HG03342 (cell line): Measurements from ENCODE around the gene CITED1.
"Not testable (repeated sequence)": the region's sequence is repeated elsewhere in the genome, so short reads cannot be mapped to it uniquely, and the experiment has no call there.

Experiments used
- ATAC-seq: cut with Tn5 transposase; IDR thresholded peaks from one replicate; pipeline ENCODE4 v1.9.1; 2021; ENCODE audit warnings: mild to moderate bottlenecking, moderate library complexity; ENCODE audit not compliant: unreplicated experiment

CITED1 gene, protein sequence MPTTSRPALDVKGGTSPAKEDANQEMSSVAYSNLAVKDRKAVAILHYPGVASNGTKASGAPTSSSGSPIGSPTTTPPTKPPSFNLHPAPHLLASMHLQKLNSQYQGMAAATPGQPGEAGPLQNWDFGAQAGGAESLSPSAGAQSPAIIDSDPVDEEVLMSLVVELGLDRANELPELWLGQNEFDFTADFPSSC

DNA sequence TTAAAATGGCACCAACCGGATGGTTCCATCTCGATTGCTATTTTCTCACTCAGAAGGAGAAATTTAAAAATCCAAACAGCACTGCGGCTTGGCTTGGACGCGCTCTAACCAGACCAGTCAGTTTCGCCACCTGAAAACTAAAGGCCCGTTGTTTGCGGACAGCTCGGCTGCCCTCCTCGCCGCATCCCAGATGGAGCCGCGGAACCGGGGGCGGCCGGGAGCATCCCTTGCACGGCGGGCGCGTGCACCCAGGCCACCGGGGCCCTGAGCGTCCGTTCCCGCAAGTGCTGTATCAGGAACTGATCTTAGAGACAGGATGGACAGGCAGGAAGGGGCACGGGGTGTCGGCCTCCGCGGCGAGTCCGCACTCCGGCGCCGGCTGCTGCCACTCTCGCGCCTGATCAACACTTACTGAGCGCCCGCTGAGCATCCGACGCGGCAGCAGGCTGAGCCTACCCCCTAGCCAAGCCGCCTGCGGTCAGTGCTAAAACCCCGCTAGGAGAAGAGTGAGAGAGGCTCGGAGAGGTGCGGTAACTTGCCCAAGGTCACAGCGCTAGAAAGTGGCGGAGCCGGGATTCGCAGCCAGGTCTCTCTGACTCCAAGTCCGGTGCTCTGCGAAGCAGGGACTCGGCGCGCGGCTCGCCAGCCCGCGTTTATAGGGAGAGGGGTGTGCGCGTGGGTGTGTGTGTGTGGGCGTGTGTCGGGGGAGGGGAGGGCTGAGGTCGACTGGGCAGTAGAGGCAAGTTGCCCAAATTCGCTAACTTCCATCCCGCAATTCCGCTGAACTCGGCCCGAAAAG lies at the start of gene CITED1:
TSS of gene CITED1 (minus strand) at position 629 of the 799 bp plus-strand sequence. CDS start 3,045 bp downstream, outside the sequence.
- ATAC-seq, result no peak

DNA sequence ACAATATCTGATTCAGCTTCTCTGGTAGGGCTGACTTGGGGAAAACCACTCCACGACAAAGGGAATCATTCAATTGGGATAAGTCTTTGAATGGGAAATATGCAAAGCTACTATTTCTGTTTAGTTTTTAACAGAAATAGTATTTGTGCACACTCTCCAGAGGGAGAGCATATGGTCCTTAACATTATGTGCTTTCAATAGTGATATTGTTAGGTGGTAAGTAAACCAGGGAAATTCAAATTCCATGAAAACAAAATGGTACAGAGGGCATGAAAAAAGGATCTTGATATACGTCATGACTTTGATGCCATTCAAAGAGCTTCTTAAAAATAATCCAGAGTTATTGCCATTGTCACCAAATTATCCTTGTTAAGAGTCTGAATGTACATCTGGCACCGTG lies 47.1 kb upstream of the CITED1 start:
- no peak for ATAC-seq

DNA sequence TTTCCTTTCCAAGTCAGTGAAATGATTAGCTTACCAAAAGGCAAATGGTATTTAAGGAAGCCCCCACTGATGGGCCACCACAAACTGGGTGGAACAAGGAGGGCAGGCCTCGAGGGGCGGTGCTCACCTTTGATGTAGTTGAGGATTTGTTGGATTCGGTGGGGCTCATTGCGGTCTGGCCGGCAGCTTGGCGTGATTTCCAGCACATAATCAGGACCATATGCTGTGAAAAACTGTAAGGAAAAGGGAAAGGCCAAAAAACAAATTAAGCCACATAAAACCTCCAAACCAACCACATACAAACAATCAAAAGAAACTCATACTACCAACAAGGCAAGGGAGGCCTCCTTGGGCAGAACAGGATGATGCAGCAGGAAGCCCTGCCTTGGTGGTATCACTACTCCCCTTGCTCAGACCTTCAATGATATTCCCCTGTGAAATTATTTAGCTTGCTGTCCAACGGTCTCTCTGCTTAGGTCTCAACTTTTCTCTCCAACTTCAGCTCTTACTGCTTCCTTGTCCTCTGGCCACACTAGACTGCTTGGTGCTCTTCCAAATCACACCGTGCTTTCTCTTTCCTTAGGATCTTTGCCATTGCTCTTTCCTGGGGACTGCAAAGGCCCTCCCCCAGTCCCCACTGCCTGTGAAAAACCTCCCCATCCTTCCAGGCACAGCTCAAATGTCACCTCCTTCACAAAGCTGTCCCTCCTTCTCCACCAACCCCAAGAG lies 46.1 kb upstream of the CITED1 start:
- no peak for ATAC-seq

DNA sequence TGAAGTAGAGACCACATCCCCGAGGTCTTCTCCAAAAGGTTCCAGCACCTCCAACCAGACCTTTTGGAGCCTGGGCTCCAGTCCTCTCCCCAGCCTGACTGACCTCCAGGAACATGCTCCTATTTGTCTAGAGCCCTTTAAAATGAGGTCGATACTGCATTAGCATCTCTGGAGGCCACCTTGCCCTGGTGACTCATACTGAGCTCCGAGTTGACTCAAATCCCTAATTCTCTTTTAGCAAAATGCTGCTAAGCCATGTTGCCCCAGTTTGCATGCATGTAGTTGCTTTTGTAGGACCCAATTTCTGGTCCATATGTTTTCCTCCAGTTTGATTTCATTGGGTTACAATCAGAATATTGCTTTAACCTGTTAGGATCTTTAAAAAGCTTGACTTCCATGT lies 43.5 kb upstream of the CITED1 start:
- ATAC-seq, result peak; percentile 93

DNA sequence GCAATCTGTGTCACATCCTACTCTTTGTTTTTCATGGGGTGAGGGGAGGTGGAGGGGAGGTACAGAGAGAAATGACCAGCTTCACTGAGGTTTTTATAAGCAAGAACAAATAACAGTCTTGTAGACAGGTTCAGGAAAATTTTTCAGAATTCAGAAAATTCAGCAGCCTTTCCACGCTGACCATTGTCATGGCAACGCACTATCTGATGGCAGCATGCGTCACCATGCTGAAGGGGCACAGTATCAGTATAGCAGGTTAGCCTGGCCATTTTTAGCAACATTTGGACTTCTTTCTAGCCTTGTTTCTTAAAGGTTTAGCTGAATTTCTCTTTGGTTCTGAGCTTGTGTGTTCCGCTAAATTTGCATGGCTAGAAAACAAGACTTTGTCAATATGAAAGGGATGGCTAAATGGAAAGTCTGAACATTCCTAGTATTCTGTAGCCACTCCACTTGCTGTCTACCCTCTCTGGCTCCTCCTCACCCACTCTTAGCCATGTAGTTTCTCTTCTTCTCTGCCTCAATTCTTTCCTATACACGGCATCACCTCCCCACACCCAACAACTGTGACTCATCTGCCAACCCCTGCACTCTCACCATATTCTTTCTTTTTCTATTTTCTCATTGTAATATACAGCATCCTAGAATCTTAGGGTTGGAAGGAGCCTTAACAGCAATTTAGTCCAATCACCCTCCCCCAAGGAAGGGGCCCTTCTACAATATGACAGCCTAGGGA lies 42.7 kb upstream of the CITED1 start:
- ATAC-seq, result no peak

DNA sequence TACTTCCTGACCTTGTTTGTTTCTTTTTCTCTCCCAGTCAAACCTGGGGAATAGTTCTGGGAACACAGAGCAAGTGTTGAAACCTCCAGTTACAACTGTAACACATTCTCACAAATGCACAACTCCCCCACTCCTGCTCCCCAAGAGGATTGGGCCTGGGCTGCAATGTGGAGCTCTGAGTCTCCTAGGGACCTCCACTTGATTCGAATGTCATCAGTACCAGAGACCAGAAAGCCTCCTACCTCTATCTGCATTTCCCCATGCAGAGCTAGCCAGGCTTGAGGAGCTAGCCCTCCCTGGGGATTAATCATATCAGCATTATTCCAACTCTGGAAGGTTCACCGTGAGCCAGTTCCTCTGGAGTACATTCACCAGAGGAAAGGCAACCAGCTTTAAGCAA lies 41.7 kb upstream of the CITED1 start:
- no peak for ATAC-seq

DNA sequence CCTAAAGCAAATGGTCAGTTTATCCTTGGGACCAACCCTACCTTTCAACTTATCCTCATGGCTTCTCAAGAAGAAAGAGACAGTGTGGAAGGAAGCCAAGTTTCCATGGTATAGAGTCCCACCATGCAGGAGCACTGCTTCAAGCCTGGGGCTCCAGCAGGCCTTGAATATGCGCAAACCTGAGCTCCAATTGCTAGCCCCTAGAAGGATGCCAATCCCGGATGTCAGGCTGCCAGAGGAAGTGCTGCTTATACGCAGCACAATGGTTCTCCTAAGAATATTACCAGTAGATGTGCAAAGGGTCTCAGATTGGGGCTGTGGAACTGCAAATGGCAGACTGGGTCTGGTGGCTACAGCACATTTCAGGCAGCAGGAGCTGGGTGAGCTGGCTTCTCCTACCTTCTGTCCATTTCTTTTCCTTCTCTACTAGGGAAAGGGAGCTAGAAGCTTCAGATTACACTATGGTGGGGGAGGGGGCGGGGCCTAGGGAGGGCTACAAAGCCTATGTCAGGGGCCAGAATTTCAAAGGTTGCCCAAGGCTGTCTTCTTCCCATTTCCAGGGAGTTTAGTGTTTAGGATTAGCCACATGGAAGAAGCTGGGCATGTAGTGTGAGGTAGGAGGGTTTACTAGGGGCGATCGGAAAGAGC lies 40.7 kb upstream of the CITED1 start:
- no peak for ATAC-seq

DNA sequence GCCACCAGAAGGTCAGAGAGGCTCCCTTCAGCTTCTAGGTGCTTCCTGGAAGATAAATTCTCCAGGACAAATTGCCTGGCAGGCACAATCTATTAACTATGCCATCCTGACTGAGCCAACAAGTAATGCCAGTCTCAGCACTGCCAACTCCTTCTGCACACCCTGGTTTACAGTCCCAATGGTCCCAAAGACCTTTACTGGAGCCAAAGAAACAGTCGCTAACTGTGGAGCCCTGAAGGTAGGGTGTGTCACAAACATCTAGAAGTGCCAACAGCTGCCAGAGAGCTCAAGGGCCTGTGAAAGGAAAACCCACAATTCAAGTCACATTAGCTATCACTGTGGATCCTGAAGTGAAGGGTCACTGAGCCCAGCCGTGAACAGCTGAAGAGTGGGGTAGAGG lies 34.9 kb upstream of the CITED1 start:
- no peak for ATAC-seq

DNA sequence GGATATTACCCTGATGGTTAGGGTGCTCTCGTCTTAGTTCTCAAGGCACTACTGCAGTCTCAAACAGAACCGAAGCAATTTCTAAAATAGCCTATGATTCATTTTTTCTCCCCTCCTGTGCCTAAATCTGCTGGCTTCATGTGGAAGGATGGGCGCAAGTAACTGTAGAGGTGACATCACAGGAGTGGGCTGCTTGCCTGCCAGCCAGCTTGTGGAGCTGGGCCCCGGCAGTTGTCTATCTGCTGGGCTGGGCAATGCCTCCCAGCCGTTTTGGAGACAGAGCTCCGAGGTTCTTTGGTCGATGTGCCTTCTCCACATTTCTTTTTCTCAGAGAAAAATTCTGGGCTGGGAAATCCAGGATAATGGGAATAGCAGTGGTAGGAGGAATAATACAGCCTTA lies 34.3 kb upstream of the CITED1 start:
- no peak for ATAC-seq

DNA sequence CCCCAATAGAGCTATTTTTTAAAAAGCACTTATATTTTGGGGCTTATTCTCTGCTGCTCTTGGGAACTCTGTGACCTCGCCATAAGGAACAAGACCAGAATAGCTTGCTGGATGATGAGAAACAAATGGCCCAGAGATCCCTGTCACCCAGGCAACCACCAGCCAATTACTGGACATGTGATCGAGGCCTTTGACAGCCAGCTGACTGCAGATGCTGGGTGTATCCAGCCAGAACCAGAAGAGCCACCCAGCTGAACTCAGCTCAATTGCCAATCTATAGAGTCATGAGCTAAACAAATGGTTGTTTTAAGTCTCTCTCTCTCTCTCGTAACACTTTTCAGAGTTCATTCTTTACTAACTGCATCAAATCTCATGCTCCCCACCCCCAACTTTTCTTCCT lies 24.4 kb upstream of the CITED1 start:
- ATAC-seq, result no peak

DNA sequence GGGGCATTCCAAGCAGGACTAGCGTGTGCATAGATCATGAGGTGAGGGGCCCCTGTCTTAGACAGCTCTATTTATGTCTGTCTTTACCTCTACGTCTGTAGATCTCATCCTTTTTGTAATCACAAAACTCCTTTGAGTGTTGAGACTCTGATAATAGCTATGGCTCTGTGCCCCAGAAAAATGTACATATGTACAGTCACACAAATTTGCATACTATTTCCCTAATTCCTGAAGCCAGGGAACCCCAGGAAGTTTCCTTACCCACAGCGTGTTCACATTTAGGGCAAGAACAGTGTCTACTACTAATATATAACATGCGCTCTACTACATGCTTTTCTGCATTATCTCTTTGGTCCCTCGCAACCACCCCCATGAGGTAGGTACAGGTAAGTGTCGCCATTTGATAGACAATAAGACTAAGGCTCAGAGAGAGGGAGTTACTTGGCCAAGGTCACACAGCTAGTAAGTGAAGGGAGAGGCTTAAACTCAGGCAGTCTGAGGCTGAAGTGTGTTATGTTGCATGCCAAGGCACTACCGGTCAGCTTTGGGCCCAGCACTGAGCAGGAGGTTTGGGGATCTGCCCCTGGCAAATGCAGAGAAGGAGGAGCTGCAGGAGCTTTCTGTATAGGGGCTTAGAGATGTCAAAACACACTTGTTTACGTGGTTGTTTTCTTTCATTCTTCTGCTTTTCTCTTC lies 21.0 kb upstream of the CITED1 start:
- no peak for ATAC-seq

DNA sequence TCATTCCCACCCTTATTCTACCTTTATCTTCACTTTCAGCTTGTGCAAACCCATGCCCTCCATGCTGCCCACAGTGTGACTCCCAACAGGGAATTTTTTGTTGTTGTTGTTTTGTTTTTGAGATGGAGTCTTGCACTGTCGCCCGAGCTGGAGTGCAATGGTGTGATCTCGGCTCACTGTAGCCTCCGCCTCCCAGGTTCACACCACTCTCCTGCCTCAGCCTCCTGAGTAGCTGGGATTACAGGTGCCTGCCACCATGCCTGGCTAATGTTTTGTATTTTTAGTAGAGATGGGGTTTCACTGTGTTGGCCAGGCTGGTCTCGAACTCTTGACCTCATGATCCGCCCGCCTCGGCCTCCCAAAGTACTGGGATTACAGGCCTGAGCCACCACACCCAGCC lies 13.9 kb upstream of the CITED1 start:
- not testable (repeated sequence) for ATAC-seq

DNA sequence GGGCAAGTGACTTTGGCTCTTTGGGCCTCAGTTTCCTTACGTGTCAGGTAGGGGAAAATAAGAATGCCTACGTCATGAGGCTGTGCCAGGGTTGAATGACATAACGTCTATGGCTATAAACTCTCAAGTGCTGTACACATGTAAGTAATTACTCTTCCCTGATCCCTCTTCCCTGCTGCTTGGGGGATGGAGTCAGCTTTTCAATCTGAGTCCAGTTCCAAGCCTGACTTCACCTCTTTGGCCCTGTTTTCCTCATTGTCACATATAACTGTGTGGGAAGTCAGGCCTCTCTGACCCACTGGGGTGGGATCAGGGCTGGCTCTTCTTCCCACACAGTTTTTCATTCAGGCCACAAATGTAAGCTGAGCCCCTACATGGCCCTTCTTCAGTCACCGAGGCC lies 11.4 kb upstream of the CITED1 start:
- no peak for ATAC-seq

DNA sequence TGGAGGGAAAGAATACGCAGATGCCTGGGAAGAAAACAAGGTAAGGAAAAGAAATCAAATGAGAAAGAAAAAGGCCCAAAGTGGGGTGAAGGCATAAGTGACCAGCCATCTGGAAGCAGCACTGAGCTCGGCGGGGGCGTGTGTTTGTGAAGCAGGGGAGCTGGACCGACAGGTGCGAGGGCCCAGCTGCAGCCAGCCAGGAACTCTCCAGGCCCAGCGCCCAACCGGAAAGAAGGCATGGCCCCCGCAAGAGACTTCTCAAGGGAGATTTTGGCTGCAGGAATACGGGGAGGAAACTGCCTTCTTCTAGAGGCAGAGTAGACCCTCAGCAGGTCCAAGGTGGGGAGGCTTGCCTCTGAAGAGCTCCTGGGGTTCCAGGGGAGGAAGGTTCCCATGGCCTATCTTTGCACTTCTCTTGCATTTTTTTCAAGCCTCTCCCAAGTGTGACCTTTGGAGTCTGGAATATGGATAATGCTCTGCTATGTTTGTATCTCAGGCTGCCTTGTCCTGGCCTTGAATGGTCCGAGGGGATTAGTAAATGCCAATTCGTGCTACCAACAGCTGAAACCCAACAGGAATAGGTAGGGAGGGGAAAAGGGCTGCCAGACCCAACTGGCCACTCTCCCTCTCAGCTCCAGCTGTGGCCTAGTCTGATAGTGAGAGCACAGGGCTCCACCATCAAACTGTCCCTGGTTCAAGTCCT lies 10.8 kb upstream of the CITED1 start:
- ATAC-seq, result no peak

DNA sequence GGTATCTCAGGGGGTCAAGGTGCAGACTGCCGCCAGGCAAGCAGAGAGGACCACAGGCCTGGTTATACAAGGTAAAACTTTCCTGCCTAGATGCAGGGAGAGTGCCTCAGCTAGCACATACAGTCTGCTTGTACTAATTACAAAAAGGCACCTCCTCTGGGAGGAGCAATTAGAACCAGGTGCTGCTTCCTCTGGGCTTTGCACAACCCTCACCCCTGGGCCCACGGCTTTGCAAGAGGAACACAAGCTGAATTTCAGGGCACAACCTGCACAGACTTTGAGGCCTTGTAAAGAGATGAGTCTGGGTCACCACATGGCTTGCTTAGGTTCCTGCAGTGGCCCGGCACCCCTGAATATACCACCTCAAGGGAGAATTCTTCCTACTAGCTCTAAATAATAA lies 9.2 kb upstream of the CITED1 start:
- no peak for ATAC-seq

DNA sequence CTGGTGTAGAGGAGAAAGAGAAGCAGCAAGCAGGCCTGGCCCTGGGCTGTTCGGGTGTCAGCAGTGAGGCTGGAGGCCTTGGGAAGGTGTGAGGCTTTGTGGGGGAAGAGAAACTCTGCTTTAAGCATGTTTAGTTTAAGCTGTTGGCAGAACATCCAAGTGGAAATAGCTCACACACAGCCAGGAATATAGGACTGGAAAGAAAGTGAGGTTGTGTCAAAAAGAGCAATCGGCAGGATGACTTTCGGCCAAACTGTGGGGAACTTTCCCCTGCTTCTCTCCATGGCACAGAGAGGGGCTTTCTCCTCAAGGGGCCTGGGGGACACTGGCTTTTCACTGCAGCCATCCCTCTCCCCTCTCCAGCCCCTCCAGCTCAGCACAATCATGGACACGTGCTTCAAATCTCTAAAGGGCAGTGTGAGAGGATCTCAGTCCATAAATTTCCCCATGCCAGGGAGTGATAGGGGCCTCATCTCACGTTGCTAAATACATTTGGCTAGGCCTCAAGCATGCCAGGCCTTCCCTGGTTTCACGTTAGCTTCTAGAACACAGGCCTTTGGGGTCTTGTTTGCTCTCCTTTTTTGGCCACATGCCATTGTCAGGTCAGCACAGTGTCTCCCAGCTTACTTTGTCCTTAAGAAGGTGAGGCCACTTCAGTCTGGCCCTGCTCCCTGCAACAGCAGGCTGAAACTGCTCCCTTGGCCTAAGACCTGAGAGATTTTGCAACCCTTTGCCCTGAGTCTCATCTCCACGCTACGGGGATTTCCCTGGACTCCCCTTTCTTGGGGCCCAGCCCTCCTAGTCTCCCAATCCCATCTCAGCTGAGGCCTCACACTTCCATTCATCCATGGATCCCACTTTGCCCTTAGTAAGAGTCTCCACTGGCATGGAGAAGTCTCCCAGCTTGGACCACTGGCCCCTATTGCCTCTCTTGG lies 8.3 kb upstream of the CITED1 start:
- no peak for ATAC-seq

DNA sequence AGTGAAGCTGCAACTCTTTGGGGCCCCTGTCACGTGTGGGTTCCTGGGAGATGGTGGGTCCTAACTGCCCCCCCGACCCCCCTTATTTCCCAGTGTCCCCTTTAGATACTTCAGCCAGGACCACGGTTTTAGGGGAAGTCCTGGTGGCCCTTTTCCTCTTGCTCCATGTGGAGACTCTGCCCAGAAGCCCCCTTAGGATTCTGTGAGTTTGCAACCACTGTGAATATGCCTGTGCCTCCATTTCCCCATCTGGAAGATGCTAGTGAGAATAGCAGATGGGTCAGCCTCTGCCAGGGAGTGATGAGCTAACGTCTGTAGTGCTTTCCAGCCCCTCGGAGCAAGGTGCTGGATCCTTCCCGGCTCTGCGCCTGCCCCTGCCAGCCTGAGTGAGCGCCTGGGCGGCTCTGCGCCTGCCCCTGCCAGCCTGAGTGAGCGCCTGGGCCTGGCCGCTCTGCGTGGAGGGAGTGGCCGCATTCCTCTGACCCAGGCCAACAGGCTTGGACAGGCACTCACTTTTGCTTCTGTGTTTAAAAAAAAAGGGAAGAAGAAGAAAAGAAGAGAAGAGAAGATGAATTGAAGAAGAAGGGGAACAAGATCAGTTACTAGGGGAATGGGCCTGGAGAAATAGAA lies 6.7 kb upstream of the CITED1 start:
- no peak for ATAC-seq
